Ovary (tissue), 9 donors: ENCODE results near the gene LIN9. TPM values are rescaled to one million over a fixed set of nuclear protein-coding genes. Genes with fewer than 3 reads are reported as not detected.

Experiments
- DNase-seq, 5 donors: peaks; one replicate each; pipeline ENCODE4 v3.0.0-alpha.2; 2019 to 2020
- H3K27ac ChIP-seq, 2 donors: fragments of 200-600 bp; one replicate each; pipeline versions ENCODE4 v1.5.1 to v1.8.0; 2019 to 2022
- H3K27me3 ChIP-seq: fragments of 200-600 bp; one replicate; pipeline ENCODE4 v1.8.0; 2022
- H3K36me3 ChIP-seq: fragments of 200-600 bp; sonication (generic); one replicate; pipeline ENCODE4 v1.5.1; 2019
- H3K4me1 ChIP-seq: one replicate; pipeline ENCODE4 v1.8.1; 2013; ENCODE audit warnings: mild to moderate bottlenecking, moderate library complexity; ENCODE audit not compliant: insufficient read depth
- H3K4me3 ChIP-seq: fragments of 200-600 bp; sonication (generic); one replicate; pipeline ENCODE4 v1.5.1; 2017
- H3K9me3 ChIP-seq, 2 donors: fragments of 200-600 bp in 1 of 2; sonication (generic) in 1 of 2; one replicate each; pipeline versions ENCODE4 v1.5.1 to v1.8.1; 2013 to 2019; ENCODE audit warnings: mild to moderate bottlenecking in 1 of 2, moderate library complexity in 1 of 2
- EP300 ChIP-seq: sonication (generic); formaldehyde crosslinking; IDR thresholded peaks from one replicate; pipeline ENCODE4 v1.6.1; 2017; ENCODE audit warnings: antibody characterized with exemption
- POLR2A ChIP-seq: fragments of 450-650 bp; IDR thresholded peaks from one replicate; pipeline ENCODE4 v1.6.1; 2017; ENCODE audit warnings: antibody characterized with exemption, mild to moderate bottlenecking, moderate library complexity
- WGBS, 3 donors: extraction: QIAGEN DNeasy Blood & Tissue Kit in 1 of 3; methylation state at CpG; one replicate each; pipeline versions ENCODE4 v1.1.5 to v1.1.7; 2013 to 2017; 5-methylcytosine and 5-hydroxymethylcytosine counted together
- intact Hi-C, 4 donors: fragments of 100-400 bp; cut with DNase I; formaldehyde crosslinking; loops; one replicate each; pipeline versions ENCODE4 v1.11.0 to v1.15.1; 2022 to 2023
- polyA plus RNA-seq, 2 donors: library from polyadenylated mRNA; stranded (reverse); fragments of 200-250 nt in 1 of 2; fragments of 350-450 nt in 1 of 2; fragmentation: Illumina TruSeq in 1 of 2; extraction: RNeasy Lipid Tissue Mini Kit (QIAGEN cat#74804) in 1 of 2; gene quantifications; one replicate each; pipeline ENCODE4 v1.2.3, GENCODE V29; 2013 to 2014
- total RNA-seq, 7 donors: library from RNA; depleted of rRNA in 2 of 7; stranded (reverse); fragments of >200 nt in 2 of 7; fragmentation: NEBNext Ultra II Directional in 3 of 7; extraction: Animal tissue kit (Norgen Biotek cat#: 25700) in 3 of 7; gene quantifications; one replicate each; pipeline versions ENCODE4 v1.1.0 to v1.2.4, GENCODE V29; 2016 to 2023
- TF ChIP-seq, protein P1 (sequence below), 3 donors: fragments of 450-650 bp in 2 of 3; fragments of 200-600 bp in 1 of 3; IDR thresholded peaks; one replicate each; pipeline versions ENCODE4 v1.5.1 to v1.8.0; 2016 to 2022; ENCODE audit warnings: antibody characterized with exemption in 3 of 3, mild to moderate bottlenecking in 1 of 3
- donor health status: DM: no; HTN: no; CAD: no; lungs with moderate emphysema.
- donor health status: DM: no; HTN: no; CAD: no.
- donor health status: Bipolar disorder and iron deficiency.
- donor health status: DM: yes; HTN: yes; CAD: no.
- donor health status: DM: no; HTN: no; CAD: no.
- donor health status: DM: yes; HTN: yes; CAD: no.

The LIN9 gene
- total and polyA plus RNA-seq, 9 donors: 3.1 to 8.6 (median 4.3) TPM

- Histone ChIP-seq H3K4me1 (no peaks in the 10 kb centered on the region), H3K27me3 (no peaks in the 10 kb centered on the region), H3K4me3 (no peak overlapping the region), H3K36me3 (no peaks in the 10 kb centered on the region), H3K27ac (no peak overlapping the region), H3K9me3 (no peaks in the 10 kb centered on the region)
- no peak for DNase-seq
- intact Hi-C loops: loop anchor here in 1 of 4 donors (10.0 kb wide), 1 partner anchor 116 kb away; no protein-coding TSS in a partner anchor
- TF ChIP-seq EP300: no peak
- WGBS, 3 donors: 90 to 93% (median 91%) methylated on average over 10 of the region's 10 CpGs
Measured at GRCh38 chr1:226320930-226321329, 12.0 kb upstream of the LIN9 start.

DNA sequence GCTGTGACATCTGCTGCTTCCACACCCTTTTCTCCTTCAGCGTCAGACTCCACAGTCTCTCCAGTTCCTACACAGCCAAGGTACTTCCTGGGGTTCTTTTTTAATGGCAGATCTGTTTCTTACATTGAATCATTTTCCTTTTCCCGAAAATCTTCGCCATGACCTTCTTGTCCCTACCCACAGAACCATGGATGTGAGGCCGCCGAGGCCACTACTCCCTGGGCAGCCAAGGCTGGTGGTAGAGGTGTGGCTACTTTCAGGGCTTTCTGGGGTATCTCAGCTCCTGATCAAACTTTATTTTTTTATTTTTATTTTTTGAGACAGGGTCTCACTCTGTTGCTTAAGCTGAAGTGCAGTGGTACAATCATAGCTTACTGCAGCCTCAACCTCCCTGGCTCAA is 9.5 kb upstream of the LIN9 start:
- TF ChIP-seq, protein P1, sequence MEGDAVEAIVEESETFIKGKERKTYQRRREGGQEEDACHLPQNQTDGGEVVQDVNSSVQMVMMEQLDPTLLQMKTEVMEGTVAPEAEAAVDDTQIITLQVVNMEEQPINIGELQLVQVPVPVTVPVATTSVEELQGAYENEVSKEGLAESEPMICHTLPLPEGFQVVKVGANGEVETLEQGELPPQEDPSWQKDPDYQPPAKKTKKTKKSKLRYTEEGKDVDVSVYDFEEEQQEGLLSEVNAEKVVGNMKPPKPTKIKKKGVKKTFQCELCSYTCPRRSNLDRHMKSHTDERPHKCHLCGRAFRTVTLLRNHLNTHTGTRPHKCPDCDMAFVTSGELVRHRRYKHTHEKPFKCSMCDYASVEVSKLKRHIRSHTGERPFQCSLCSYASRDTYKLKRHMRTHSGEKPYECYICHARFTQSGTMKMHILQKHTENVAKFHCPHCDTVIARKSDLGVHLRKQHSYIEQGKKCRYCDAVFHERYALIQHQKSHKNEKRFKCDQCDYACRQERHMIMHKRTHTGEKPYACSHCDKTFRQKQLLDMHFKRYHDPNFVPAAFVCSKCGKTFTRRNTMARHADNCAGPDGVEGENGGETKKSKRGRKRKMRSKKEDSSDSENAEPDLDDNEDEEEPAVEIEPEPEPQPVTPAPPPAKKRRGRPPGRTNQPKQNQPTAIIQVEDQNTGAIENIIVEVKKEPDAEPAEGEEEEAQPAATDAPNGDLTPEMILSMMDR (IDR thresholded peaks at IDR 0.05): no peak
- no peak for TF ChIP-seq EP300
- TF ChIP-seq POLR2A: no peak

DNA sequence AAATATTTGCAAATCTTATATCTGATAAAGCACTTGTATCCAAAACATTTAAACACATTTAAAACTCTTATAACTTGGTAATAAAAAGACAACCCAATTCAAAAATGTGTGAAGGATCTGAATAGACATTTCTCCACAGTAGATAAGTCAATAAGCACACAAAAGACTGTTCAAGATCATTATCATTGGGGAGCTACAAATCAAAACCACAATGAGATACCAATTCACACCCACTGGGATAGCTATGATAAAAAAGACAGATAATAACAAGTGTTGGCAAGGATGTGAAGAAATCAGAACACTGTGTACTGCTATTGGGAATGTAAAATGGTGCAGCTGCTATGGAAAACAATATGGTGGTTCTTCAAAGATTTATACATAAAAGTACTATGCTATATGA is 5.1 kb upstream of the LIN9 start:
- Histone ChIP-seq H3K36me3 (no peaks in the 10 kb centered on the region), H3K27me3 (no peaks in the 10 kb centered on the region), H3K4me3 (no peak overlapping the region), H3K27ac (no peak overlapping the region), H3K9me3 (no peaks in the 10 kb centered on the region), H3K4me1 (no peaks in the 10 kb centered on the region)
- TF ChIP-seq EP300 (no peak), POLR2A (no peak)
- TF ChIP-seq, protein P1 (IDR thresholded peaks at IDR 0.05): no peak
- intact Hi-C loops: no loop called here
- DNase-seq: no peak

More for the DNA sequence above, 9.5 kb upstream of the LIN9 start:
- Histone ChIP-seq H3K4me1 (no peaks in the 10 kb centered on the region), H3K27ac (no peak overlapping the region), H3K36me3 (no peaks in the 10 kb centered on the region), H3K27me3 (no peaks in the 10 kb centered on the region), H3K9me3 (no peaks in the 10 kb centered on the region), H3K4me3 (no peak overlapping the region)
- WGBS, 3 donors: 95 to 97% (median 97%) methylated on average over 5 of the region's 5 CpGs
- intact Hi-C loops: no loop called here
- DNase-seq: no peak

- Histone ChIP-seq H3K4me3 (no peak overlapping the region), H3K4me1 (no peaks in the 10 kb centered on the region), H3K9me3 (no peaks in the 10 kb centered on the region), H3K36me3 (no peaks in the 10 kb centered on the region), H3K27ac (no peak overlapping the region), H3K27me3 (no peaks in the 10 kb centered on the region)
- TF ChIP-seq, protein P1 (IDR thresholded peaks at IDR 0.05): no peak
- TF ChIP-seq POLR2A (no peak), EP300 (no peak)
- WGBS, 3 donors: 85 to 91% (median 86%) methylated on average over 2 of the region's 2 CpGs
- intact Hi-C loops: no loop called here
- no peak for DNase-seq
Measured at GRCh38 chr1:226312065-226312464, 3.1 kb upstream of the LIN9 start.

DNA sequence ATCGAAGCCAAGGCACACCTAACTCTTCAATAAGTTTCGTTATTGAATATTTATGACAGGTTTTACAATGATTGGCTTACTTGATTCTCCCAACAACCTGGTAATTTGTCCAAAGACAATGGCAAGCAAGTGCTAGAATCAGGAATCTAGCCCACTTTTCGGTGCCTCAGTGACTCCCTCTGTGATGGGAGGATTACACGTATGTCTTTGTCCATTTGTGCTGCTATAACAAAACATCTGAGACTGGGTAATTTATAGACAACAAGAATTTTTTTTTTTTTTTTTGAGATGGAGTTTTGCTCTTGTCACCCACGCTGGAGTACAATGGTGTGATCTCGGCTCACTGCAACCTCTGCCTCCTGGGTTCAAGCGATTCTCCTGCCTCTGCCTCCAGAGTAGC is 2.4 kb upstream of the LIN9 start:
- H3K27ac ChIP-seq: no peak overlapping the region
- TF ChIP-seq EP300 (no peak), POLR2A (no peak)
- TF ChIP-seq, protein P1 (IDR thresholded peaks at IDR 0.05): no peak
- H3K9me3 ChIP-seq: no peaks in the 10 kb centered on the region
- no peaks in the 10 kb centered on the region for H3K27me3 ChIP-seq
- 96 to 98% (median 96%) methylated on average over 7 of the region's 7 CpGs for WGBS, 3 donors
- intact Hi-C loops: no loop called here
- no peak overlapping the region for H3K4me3 ChIP-seq
- no peaks in the 10 kb centered on the region for H3K36me3 ChIP-seq
- H3K4me1 ChIP-seq: no peaks in the 10 kb centered on the region
- DNase-seq: no peak
